Activated T-cell treated with anti-CD3 and anti-CD28 coated beads for 48 hours (primary cell): ENCODE results near the gene TEX35.
A peak's percentile ranks its signal among the peaks of the same experiment; 100 is the strongest.
"Not testable (repeated sequence)": the region's sequence is repeated elsewhere in the genome, so short reads cannot be mapped to it uniquely, and the experiment has no call there.

Source experiments
- DNase-seq: peaks from one replicate; pipeline ENCODE4 v3.0.0-alpha.2; 2020; ENCODE audit warnings: low read depth

The TEX35 gene

GRCh38 chr1:178541829-178542553 is 29.1 kb downstream of the TEX35 start:
- peak; percentile 46 for DNase-seq

- peak; percentile 91 for DNase-seq
Measured at GRCh38 chr1:178542554-178543289, 29.8 kb downstream of the TEX35 start.

- no peak for DNase-seq
Measured at GRCh38 chr1:178543290-178543607, 30.3 kb downstream of the TEX35 start.

GRCh38 chr1:178544531-178544930 is 31.6 kb downstream of the TEX35 start:
- DNase-seq: no peak

GRCh38 chr1:178548108-178548507 is 35.2 kb downstream of the TEX35 start:
- no peak for DNase-seq

GRCh38 chr1:178551307-178551706 is 38.4 kb downstream of the TEX35 start:
- DNase-seq: no peak

GRCh38 chr1:178551940-178552339 is 39.0 kb downstream of the TEX35 start:
- no peak for DNase-seq

GRCh38 chr1:178552856-178553255 is 39.9 kb downstream of the TEX35 start:
- DNase-seq: no peak

GRCh38 chr1:178554351-178554750 is 41.4 kb downstream of the TEX35 start:
- DNase-seq: not testable (repeated sequence)

GRCh38 chr1:178555613-178556012 is 42.7 kb downstream of the TEX35 start:
- not testable (repeated sequence) for DNase-seq

- not testable (repeated sequence) for DNase-seq
Measured at GRCh38 chr1:178558816-178559215, 45.9 kb downstream of the TEX35 start.

GRCh38 chr1:178560871-178561376 is 48.0 kb downstream of the TEX35 start:
- DNase-seq: no peak

GRCh38 chr1:178563099-178563820 is 50.4 kb downstream of the TEX35 start:
- no peak for DNase-seq

GRCh38 chr1:178564086-178564782 is 51.3 kb downstream of the TEX35 start:
- no peak for DNase-seq

GRCh38 chr1:178564783-178565180 is 51.9 kb downstream of the TEX35 start:
- no peak for DNase-seq

- DNase-seq: no peak
Measured at GRCh38 chr1:178565586-178565985, 52.7 kb downstream of the TEX35 start.

GRCh38 chr1:178566187-178566586 is 53.3 kb downstream of the TEX35 start:
- DNase-seq: no peak

GRCh38 chr1:178571807-178572206 is 58.9 kb downstream of the TEX35 start:
- DNase-seq: no peak
